ENCODE measurements around the gene FAM229B. TPM values are rescaled to one million over a fixed set of nuclear protein-coding genes. Genes with fewer than 3 reads are reported as not detected.
"Not testable (repeated sequence)": the region's sequence is repeated elsewhere in the genome, so short reads cannot be mapped to it uniquely, and the experiment has no call there.

The FAM229B gene
- total RNA-seq, 1 donor from 2014 or later: 11.0 TPM

GRCh38 chr6:112050429-112050828 lies 37.0 kb upstream of the FAM229B start:
- H3K4me1 ChIP-seq: no peaks in the 10 kb centered on the region
- no peak for TF ChIP-seq POLR2AphosphoS5 (IDR thresholded peaks at IDR 0.05; ENCODE audit: insufficient read depth in 1 of 2, low read depth in 1 of 2)
- TF ChIP-seq, protein P1, sequence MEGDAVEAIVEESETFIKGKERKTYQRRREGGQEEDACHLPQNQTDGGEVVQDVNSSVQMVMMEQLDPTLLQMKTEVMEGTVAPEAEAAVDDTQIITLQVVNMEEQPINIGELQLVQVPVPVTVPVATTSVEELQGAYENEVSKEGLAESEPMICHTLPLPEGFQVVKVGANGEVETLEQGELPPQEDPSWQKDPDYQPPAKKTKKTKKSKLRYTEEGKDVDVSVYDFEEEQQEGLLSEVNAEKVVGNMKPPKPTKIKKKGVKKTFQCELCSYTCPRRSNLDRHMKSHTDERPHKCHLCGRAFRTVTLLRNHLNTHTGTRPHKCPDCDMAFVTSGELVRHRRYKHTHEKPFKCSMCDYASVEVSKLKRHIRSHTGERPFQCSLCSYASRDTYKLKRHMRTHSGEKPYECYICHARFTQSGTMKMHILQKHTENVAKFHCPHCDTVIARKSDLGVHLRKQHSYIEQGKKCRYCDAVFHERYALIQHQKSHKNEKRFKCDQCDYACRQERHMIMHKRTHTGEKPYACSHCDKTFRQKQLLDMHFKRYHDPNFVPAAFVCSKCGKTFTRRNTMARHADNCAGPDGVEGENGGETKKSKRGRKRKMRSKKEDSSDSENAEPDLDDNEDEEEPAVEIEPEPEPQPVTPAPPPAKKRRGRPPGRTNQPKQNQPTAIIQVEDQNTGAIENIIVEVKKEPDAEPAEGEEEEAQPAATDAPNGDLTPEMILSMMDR (IDR thresholded peaks at IDR 0.05): no peak
- no peak for TF ChIP-seq POLR2A (IDR thresholded peaks at IDR 0.05)
- H3K4me3 ChIP-seq: no peak overlapping the region
- no peaks in the 10 kb centered on the region for H3K9me3 ChIP-seq
- H3K27ac ChIP-seq: no peak overlapping the region
- intact Hi-C loops (cut with DNase I): loop anchor here (10.0 kb wide), 1 partner anchor 796 kb away; a partner anchor contains a TSS
- no peaks in the 10 kb centered on the region for H3K36me3 ChIP-seq
- DNase-seq (ENCODE audit: extremely low spot score in 2 of 2): no peak
- H3K27me3 ChIP-seq: no peaks in the 10 kb centered on the region

- H3K4me3 ChIP-seq; H3K9me3 ChIP-seq; DNase-seq (ENCODE audit: extremely low spot score in 2 of 2); H3K27ac ChIP-seq; H3K27me3 ChIP-seq; H3K4me1 ChIP-seq; H3K36me3 ChIP-seq: not testable (repeated sequence)
- intact Hi-C loops (cut with DNase I): loop anchor here (10.0 kb wide), 1 partner anchor 796 kb away; a partner anchor contains a TSS
These were observed 36.1 kb upstream of the FAM229B start for GRCh38 chr6:112051251-112051740.

DNA sequence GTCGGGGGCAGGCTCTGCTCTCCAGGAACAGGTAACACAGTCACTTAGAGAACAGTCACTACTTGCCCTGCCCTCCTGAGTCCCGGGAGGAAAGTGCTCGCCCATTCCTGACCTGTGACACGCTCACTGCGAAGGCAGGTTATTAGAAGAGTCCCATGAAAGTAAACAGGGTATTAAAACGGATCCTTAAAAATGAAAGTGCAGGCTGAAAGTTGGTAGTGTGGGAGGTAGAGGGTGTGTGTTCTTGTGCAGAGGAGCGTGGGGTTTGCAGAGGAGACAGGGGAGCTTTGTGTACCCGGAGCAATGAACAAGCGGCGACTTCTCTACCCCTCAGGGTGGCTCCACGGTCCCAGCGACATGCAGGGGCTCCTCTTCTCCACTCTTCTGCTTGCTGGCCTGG lies 33.4 kb upstream of the FAM229B start, which contains the start of gene CCN6:
CCN6 (plus strand) TSS at position 104 of the 400 bp plus-strand sequence; CDS start at position 358, 254 bp downstream.
- Histone ChIP-seq H3K4me3 (no peak within 1 kb of the TSS), H3K4me1 (no peaks in the 10 kb centered on the region), H3K27ac (no peak within 1 kb of the TSS), H3K9me3 (no peaks in the 10 kb centered on the region), H3K27me3 (no peaks in the 10 kb centered on the region), H3K36me3 (no peaks in the 10 kb centered on the region)
- TF ChIP-seq POLR2A (IDR thresholded peaks at IDR 0.05) (no peak), POLR2AphosphoS5 (IDR thresholded peaks at IDR 0.05; ENCODE audit: insufficient read depth in 1 of 2, low read depth in 1 of 2) (no peak)
- TF ChIP-seq, protein P1 (IDR thresholded peaks at IDR 0.05): no peak
- DNase-seq (ENCODE audit: extremely low spot score in 2 of 2): no peak
- intact Hi-C loops (cut with DNase I): loop anchor here (10.0 kb wide), 1 partner anchor 799 kb away; a partner anchor contains a TSS

- TF ChIP-seq, protein P1 (IDR thresholded peaks at IDR 0.05): no peak
- TF ChIP-seq POLR2AphosphoS5 (IDR thresholded peaks at IDR 0.05; ENCODE audit: insufficient read depth in 1 of 2, low read depth in 1 of 2) (no peak), POLR2A (IDR thresholded peaks at IDR 0.05) (no peak)
- no peak overlapping the region for H3K4me3 ChIP-seq
- H3K9me3 ChIP-seq: no peaks in the 10 kb centered on the region
- H3K27ac ChIP-seq: no peak overlapping the region
- intact Hi-C loops (cut with DNase I): loop anchor here (10.0 kb wide), 1 partner anchor 800 kb away; a partner anchor contains a TSS
- no peaks in the 10 kb centered on the region for H3K4me1 ChIP-seq
- no peaks in the 10 kb centered on the region for H3K27me3 ChIP-seq
- no peak for DNase-seq (ENCODE audit: extremely low spot score in 2 of 2)
- H3K36me3 ChIP-seq: no peaks in the 10 kb centered on the region
These were observed 32.7 kb upstream of the FAM229B start for GRCh38 chr6:112054555-112055190.

DNA sequence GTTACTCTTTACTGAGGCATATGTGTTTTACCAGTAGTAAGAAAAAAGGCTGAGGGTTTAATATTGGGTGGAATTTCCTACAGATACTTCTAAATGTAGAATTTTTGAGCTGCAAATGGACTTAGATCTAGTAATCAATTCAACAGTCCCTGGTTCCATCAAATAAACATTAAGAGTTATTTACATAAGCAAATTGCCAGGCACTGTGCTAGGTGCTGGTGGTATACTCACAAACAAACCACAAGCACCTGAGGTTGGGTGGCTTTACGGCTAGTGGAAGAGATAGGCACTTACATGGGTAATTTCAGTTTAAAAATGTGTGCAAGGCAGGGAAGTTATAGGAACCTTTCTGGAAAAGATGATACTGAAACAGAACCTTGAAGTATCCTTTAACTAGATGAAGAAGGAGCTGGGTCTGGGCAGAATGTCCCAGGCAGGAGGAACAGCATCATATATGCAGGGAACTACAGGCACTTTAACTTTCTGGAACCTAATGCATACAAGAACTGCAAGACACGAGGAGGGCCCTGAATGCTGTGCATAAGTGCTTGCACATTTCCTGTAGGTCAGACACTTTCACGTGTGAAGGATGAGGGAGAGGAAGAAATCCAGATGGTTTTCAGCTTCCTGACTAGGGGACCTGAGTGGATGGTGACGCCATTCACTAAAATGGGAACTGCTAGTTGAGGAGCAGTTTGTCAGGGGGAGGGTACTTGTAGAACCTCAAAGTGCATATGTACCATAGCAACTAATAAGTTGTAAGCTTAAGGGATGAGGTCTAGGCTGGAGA lies 29.0 kb upstream of the FAM229B start:
- Histone ChIP-seq H3K36me3 (no peaks in the 10 kb centered on the region), H3K4me1 (no peaks in the 10 kb centered on the region), H3K27ac (no peak overlapping the region), H3K4me3 (no peak overlapping the region), H3K9me3 (no peaks in the 10 kb centered on the region), H3K27me3 (no peaks in the 10 kb centered on the region)
- no peak for DNase-seq (ENCODE audit: extremely low spot score in 2 of 2)
- TF ChIP-seq, protein P1 (IDR thresholded peaks at IDR 0.05): no peak
- no peak for TF ChIP-seq POLR2AphosphoS5 (IDR thresholded peaks at IDR 0.05; ENCODE audit: insufficient read depth in 1 of 2, low read depth in 1 of 2)
- no peak for TF ChIP-seq POLR2A (IDR thresholded peaks at IDR 0.05)
- intact Hi-C loops (cut with DNase I): loop anchor here (10.0 kb wide), 1 partner anchor 804 kb away; a partner anchor contains a TSS

All from vagina (tissue), 2 donors.